ENCODE results near the gene OSBP2.

GRCh38 chr22:30947173-30947815, 252.6 kb downstream of the OSBP2 start:
- TF ChIP-seq EZH2 (IDR thresholded peaks at IDR 0.05) (no peak), POLR2AphosphoS5 (IDR thresholded peaks at IDR 0.05; ENCODE audit: borderline replicate concordance, low read depth, low read length) (no peak)
